SU-DHL-6 (cell line): ENCODE measurements around the gene CCR6.

ENCODE experiments used
- H2AFZ ChIP-seq: fragments of 200-600 bp; sonication (generic); 2 replicates; pipeline ENCODE4 v1.6.1; 2014; ENCODE audit warnings: low read depth, mild to moderate bottlenecking, moderate library complexity, mixed read lengths, antibody characterized with exemption, low read length; ENCODE audit not compliant: severe bottlenecking
- H3F3A ChIP-seq: fragments of 200-600 bp; shearing (Covaris generic); 2 replicates; pipeline ENCODE4 v1.6.0; 2016; ENCODE audit warnings: antibody characterized with exemption, mild to moderate bottlenecking; ENCODE audit not compliant: insufficient read depth
- H3K27ac ChIP-seq: fragments of 200-600 bp; sonication (generic); 2 replicates; pipeline ENCODE4 v1.5.1; 2016; ENCODE audit warnings: low read depth, mild to moderate bottlenecking, low read length, moderate library complexity, mixed read lengths
- H3K27me3 ChIP-seq: fragments of 200-600 bp; sonication (generic), shearing (Covaris generic); 2 replicates; pipeline ENCODE4 v1.6.0; 2014; ENCODE audit warnings: mild to moderate bottlenecking, low read length
- H3K36me3 ChIP-seq: fragments of 200-600 bp; sonication (generic); 2 replicates; pipeline ENCODE4 v1.6.1; 2014; ENCODE audit warnings: mild to moderate bottlenecking, low read length, mixed read lengths
- H3K4me2 ChIP-seq: fragments of 300-600, 200-600 bp; shearing (Covaris generic), sonication (generic); 2 replicates; pipeline ENCODE4 v1.6.0; 2014; ENCODE audit warnings: low read length, low read depth, mild to moderate bottlenecking; ENCODE audit not compliant: poor library complexity, severe bottlenecking
- H3K4me3 ChIP-seq: fragments of 200-600 bp; sonication (generic); 2 replicates; pipeline ENCODE4 v1.5.1; 2014; ENCODE audit warnings: antibody characterized with exemption, low read length, mild to moderate bottlenecking, mixed read lengths; ENCODE audit not compliant: insufficient read depth, poor library complexity, severe bottlenecking
- H3K79me2 ChIP-seq: fragments of 200-600 bp; sonication (generic); 2 replicates; pipeline ENCODE4 v1.6.1; 2014; ENCODE audit warnings: mild to moderate bottlenecking, low read length, moderate library complexity; ENCODE audit not compliant: insufficient read depth
- H3K9ac ChIP-seq: fragments of 200-600 bp; sonication (generic); 2 replicates; pipeline ENCODE4 v1.7.0; 2014; ENCODE audit warnings: mild to moderate bottlenecking, low read length
- H3K9me2 ChIP-seq: fragments of 200-600 bp; sonication (generic); replicated peaks from 2 replicates; pipeline ENCODE4 v1.6.1; 2014; ENCODE audit warnings: low read length; ENCODE audit not compliant: insufficient read depth
- H3K9me3 ChIP-seq: fragments of 200-600 bp; sonication (generic); 2 replicates; pipeline ENCODE4 v1.6.1; 2014; ENCODE audit warnings: low read length, mixed read lengths; ENCODE audit not compliant: insufficient read depth
- H4K20me1 ChIP-seq: fragments of 200-600 bp; sonication (generic); 2 replicates; pipeline ENCODE4 v1.6.1; 2014; ENCODE audit warnings: low read depth, mild to moderate bottlenecking, antibody characterized with exemption, low read length, moderate library complexity, mixed read lengths
- EZH2phosphoT487 ChIP-seq: fragments of 200-600 bp; sonication (generic), shearing (Covaris generic); conservative IDR thresholded peaks from 2 replicates; pipeline ENCODE4 v1.6.1; 2018; ENCODE audit warnings: mild to moderate bottlenecking, antibody characterized with exemption, low read length, moderate library complexity, mixed read lengths
- TF ChIP-seq, protein P1 (sequence below): fragments of 200-600 bp; sonication (generic); IDR thresholded peaks from one replicate; pipeline ENCODE4 v1.5.1; 2017; ENCODE audit warnings: antibody characterized with exemption, mild to moderate bottlenecking, low read length, moderate library complexity; ENCODE audit not compliant: insufficient read depth, poor library complexity, severe bottlenecking

The CCR6 gene

DNA sequence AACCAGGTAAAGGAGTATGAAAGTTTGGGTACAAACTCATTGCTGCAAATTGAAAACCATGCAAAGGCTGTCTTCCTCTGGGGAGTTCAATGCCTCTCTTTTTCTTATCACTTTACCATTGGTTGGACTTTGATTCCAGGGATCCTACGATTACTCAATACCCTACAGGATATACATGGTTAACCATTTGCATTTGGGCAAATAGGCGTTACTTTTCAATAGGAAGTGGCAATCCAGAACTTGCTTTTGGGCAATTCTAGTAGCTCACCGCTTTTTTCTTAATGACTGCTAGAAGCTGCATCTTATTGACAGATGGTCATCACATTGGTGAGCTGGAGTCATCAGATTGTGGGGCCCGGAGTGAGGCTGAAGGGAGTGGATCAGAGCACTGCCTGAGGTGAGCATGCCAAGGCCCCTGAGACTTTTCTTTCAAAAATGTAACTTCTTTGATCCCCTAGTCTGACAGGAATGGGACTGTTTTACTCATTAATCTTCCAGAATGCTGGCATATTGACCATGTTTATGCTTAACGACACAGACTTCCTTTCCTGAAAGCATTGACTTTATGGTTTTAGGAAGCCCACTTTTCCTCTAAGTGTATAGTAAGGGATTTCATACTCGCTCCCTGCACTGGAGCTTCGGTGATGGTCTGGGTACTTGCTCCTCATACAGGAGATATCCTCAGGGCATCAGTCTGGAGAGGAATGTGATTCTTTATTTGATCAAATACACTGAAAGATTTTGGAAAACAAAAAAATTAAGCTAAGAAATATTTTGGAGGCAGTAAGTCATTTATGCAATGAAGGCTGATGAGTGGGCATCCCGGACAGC lies at the start of gene CCR6:
Gene CCR6 (plus strand): TSS at position 270 of the 831 bp plus-strand sequence. CDS start 13,039 bp downstream, outside the sequence.
- Histone ChIP-seq H3F3A (0 out of 2 replicates have a peak, but pooled peaks cover 10% of the 10 kb centered on the region), H4K20me1 (no peaks in the 10 kb centered on the region), H3K9me2 (no peaks in the 10 kb centered on the region), H3K4me3 (no peak within 1 kb of the TSS), H3K27ac (no peak within 1 kb of the TSS), H3K4me2 (peak within 1 kb of the TSS; percentile 17), H2AFZ (no peak within 1 kb of the TSS), H3K27me3 (no peaks in the 10 kb centered on the region), H3K36me3 (no peaks in the 10 kb centered on the region), H3K9me3 (no peaks in the 10 kb centered on the region), H3K9ac (no peak within 1 kb of the TSS), H3K79me2 (no peaks in the 10 kb centered on the region)
- TF ChIP-seq EZH2phosphoT487: no peak
- TF ChIP-seq, protein P1, sequence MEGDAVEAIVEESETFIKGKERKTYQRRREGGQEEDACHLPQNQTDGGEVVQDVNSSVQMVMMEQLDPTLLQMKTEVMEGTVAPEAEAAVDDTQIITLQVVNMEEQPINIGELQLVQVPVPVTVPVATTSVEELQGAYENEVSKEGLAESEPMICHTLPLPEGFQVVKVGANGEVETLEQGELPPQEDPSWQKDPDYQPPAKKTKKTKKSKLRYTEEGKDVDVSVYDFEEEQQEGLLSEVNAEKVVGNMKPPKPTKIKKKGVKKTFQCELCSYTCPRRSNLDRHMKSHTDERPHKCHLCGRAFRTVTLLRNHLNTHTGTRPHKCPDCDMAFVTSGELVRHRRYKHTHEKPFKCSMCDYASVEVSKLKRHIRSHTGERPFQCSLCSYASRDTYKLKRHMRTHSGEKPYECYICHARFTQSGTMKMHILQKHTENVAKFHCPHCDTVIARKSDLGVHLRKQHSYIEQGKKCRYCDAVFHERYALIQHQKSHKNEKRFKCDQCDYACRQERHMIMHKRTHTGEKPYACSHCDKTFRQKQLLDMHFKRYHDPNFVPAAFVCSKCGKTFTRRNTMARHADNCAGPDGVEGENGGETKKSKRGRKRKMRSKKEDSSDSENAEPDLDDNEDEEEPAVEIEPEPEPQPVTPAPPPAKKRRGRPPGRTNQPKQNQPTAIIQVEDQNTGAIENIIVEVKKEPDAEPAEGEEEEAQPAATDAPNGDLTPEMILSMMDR: no peak

DNA sequence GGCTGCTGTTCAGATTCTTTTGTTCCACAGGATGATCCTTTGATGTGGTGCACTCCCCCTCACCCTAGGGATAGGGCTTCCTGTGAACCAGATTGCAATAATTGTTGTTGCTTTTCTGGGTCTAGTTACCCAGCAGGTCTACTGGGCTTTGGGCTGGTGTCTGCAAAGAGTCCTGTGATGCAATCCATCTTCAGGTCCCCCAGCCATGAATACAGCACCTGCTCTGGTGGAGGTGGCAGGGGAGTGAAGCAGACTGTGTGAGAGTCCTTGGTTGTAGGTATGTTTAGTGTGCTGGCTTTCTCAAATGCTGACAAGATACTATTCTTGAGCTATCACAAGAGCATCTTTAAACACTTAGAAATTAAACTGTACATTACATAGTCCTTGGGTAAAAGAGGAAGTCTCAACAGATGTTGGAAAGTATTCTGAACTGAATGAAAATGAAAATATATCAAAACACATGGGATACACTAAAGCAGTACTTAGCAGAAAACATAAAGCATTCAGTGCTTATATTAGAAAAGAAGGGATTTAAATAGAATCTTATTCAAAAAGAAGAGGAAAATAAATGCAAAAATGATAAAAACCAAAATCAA lies 49.1 kb upstream of the CCR6 start:
- Histone ChIP-seq H4K20me1 (no peaks in the 10 kb centered on the region), H3F3A (peaks cover 15% of the 10 kb centered on the region; the same call in 1 of the 2 replicates), H3K4me3 (no peak overlapping the region), H3K36me3 (peaks cover 7% of the 10 kb centered on the region; the same call in 1 of the 2 replicates), H3K27me3 (no peaks in the 10 kb centered on the region), H3K27ac (peak overlapping the region; percentile 58), H3K9me3 (no peaks in the 10 kb centered on the region), H3K9ac (no peak overlapping the region), H3K4me2 (peak overlapping the region; percentile 35), H2AFZ (no peak overlapping the region), H3K79me2 (no peaks in the 10 kb centered on the region), H3K9me2 (no peaks in the 10 kb centered on the region)
- TF ChIP-seq, protein P1: no peak
- TF ChIP-seq EZH2phosphoT487: no peak

DNA sequence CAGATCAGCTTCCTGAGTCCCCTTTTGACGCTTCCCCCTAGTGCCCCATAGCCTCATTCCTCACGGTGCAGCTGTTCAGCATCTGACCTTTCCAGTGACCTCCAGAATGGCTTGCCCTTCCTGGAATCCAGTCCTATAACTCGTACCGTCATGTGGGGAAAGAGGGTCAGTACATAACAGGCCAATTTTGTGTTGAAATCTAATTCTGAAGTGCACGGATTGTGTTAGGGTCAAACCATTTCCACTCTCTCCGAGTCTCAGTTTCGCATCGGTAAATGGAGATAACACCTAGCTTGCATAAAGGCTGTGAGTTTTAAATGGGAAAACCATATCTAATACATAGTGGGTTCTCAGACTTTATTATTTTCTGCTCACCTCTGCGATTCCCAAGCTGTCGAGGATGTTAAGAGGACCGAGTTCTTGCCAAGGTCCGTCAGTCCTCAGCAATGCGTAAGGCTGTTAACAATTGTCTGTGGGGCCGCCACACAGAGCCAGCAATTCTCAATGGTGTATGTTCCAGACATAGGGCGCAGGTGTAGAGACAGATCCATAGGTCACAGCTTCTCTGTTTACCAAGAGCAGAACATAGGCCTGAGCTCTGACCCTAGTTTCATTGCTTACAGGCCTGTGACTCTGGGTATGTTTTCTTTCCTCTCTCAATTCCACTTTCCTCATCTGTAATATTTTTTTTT lies 45.5 kb upstream of the CCR6 start:
- Histone ChIP-seq H3K27me3 (no peaks in the 10 kb centered on the region), H3K9me2 (no peaks in the 10 kb centered on the region), H3K27ac (no peak overlapping the region), H4K20me1 (no peaks in the 10 kb centered on the region), H3K4me3 (no peak overlapping the region), H3F3A (peaks cover 15% of the 10 kb centered on the region; the same call in 1 of the 2 replicates), H3K4me2 (no peak overlapping the region), H3K9me3 (no peaks in the 10 kb centered on the region), H3K79me2 (no peaks in the 10 kb centered on the region), H2AFZ (no peak overlapping the region), H3K36me3 (0 out of 2 replicates have a peak, but pooled peaks cover 3% of the 10 kb centered on the region), H3K9ac (no peak overlapping the region)
- no peak for TF ChIP-seq EZH2phosphoT487
- TF ChIP-seq, protein P1: no peak
